Right lobe of liver (tissue), 4 donors: ENCODE results near the gene OTUD5.

Experiments used
- POLR2A ChIP-seq: fragments of 450-650 bp; IDR thresholded peaks from one replicate; pipeline ENCODE4 v1.6.1; 2017; ENCODE audit warnings: antibody characterized with exemption, mild to moderate bottlenecking
- TF ChIP-seq, protein P1 (sequence below), 4 donors: fragments of 200-600 bp in 3 of 4; fragments of 450-650 bp in 1 of 4; IDR thresholded peaks; one replicate each; pipeline versions ENCODE4 v1.5.1 to v1.8.0; 2016 to 2022; ENCODE audit warnings: antibody characterized with exemption in 4 of 4, mild to moderate bottlenecking in 2 of 4
- donor health status: DM: no; HTN: no; CAD: no.
- donor health status: DM: no; HTN: no; CAD: no.
- donor health status: DM: no; HTN: yes; CAD: no.

GRCh38 chrX:48938721-48939425, 18.5 kb downstream of the OTUD5 start:
- TF ChIP-seq, protein P1, sequence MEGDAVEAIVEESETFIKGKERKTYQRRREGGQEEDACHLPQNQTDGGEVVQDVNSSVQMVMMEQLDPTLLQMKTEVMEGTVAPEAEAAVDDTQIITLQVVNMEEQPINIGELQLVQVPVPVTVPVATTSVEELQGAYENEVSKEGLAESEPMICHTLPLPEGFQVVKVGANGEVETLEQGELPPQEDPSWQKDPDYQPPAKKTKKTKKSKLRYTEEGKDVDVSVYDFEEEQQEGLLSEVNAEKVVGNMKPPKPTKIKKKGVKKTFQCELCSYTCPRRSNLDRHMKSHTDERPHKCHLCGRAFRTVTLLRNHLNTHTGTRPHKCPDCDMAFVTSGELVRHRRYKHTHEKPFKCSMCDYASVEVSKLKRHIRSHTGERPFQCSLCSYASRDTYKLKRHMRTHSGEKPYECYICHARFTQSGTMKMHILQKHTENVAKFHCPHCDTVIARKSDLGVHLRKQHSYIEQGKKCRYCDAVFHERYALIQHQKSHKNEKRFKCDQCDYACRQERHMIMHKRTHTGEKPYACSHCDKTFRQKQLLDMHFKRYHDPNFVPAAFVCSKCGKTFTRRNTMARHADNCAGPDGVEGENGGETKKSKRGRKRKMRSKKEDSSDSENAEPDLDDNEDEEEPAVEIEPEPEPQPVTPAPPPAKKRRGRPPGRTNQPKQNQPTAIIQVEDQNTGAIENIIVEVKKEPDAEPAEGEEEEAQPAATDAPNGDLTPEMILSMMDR (IDR thresholded peaks at IDR 0.05): no peak
- no peak for TF ChIP-seq POLR2A
